Smooth muscle cell (in vitro differentiated cells): ENCODE results near the gene FIGNL1. TPM values are rescaled to one million over a fixed set of nuclear protein-coding genes. Genes with fewer than 3 reads are reported as not detected.

Source experiments
- DNase-seq: peaks from one replicate; lab custom pipeline; 2025; ENCODE audit not compliant: unreplicated experiment; lab: John Stamatoyannopoulos, UW
- H2AFZ ChIP-seq: fragments of 200-600 bp; sonication (generic); 2 replicates; pipeline ENCODE4 v1.6.0; 2016; ENCODE audit warnings: antibody characterized with exemption, low read depth, mild to moderate bottlenecking
- H3F3A ChIP-seq: fragments of 200-600 bp; sonication (generic); 2 replicates; pipeline ENCODE4 v1.6.0; 2017; ENCODE audit warnings: antibody characterized with exemption, low read depth
- H3K27ac ChIP-seq: fragments of 200-600 bp; sonication (generic); 2 replicates; pipeline ENCODE4 v1.5.1; 2016; ENCODE audit warnings: low read depth, mild to moderate bottlenecking
- H3K27me3 ChIP-seq: fragments of 200-600 bp; sonication (generic); 2 replicates; pipeline ENCODE4 v1.6.1; 2016; ENCODE audit warnings: low read depth, mild to moderate bottlenecking
- H3K36me3 ChIP-seq: fragments of 200-600 bp; sonication (generic); 2 replicates; pipeline ENCODE4 v1.5.1; 2016; ENCODE audit warnings: low read depth
- H3K4me1 ChIP-seq: fragments of 200-600 bp; sonication (generic); 2 replicates; pipeline ENCODE4 v1.5.1; 2016; ENCODE audit warnings: low read depth
- H3K4me2 ChIP-seq: fragments of 200-600 bp; sonication (generic); 2 replicates; pipeline ENCODE4 v1.6.0; 2016; ENCODE audit warnings: mild to moderate bottlenecking
- H3K4me3 ChIP-seq: fragments of 200-600 bp; sonication (generic); 2 replicates; pipeline ENCODE4 v1.5.1; 2016; ENCODE audit warnings: mild to moderate bottlenecking
- H3K79me2 ChIP-seq: fragments of 200-600 bp; sonication (generic); 2 replicates; pipeline ENCODE4 v1.6.0; 2016; ENCODE audit warnings: low read depth, mild to moderate bottlenecking
- H3K9ac ChIP-seq: fragments of 200-600 bp; sonication (generic); 2 replicates; pipeline ENCODE4 v1.6.0; 2016; ENCODE audit warnings: low read depth
- H3K9me3 ChIP-seq: fragments of 200-600 bp; sonication (generic); replicated peaks from 2 replicates; pipeline ENCODE4 v1.5.1; 2016; ENCODE audit warnings: low read depth
- H4K20me1 ChIP-seq: fragments of 200-600 bp; sonication (generic); 2 replicates; pipeline ENCODE4 v1.6.0; 2016; ENCODE audit warnings: low read depth
- CTCF ChIP-seq: fragments of 200-600 bp; sonication (generic); IDR thresholded peaks from 2 replicates; pipeline ENCODE4 v1.5.1; 2017; ENCODE audit warnings: borderline replicate concordance, mild to moderate bottlenecking, antibody characterized with exemption; ENCODE audit not compliant: insufficient read depth, poor library complexity, severe bottlenecking
- WGBS: methylation state at CpG from one replicate; pipeline ENCODE4 v1.1.7; 2016; ENCODE audit warnings: low lambda C conversion rate; 5-methylcytosine and 5-hydroxymethylcytosine counted together
- polyA plus RNA-seq: library from polyadenylated mRNA; unstranded; fragments of >200 nt; fragmentation: Nextera tagmentation; extraction: Ambion mirVana; gene quantifications from 2 replicates; pipeline ENCODE4 v1.2.1, GENCODE V29; 2016
- total RNA-seq: library from RNA; depleted of rRNA; stranded (reverse); fragments of >200 nt; gene quantifications from 2 replicates; pipeline ENCODE4 v1.2.3, GENCODE V29; 2014

FIGNL1 gene, protein sequence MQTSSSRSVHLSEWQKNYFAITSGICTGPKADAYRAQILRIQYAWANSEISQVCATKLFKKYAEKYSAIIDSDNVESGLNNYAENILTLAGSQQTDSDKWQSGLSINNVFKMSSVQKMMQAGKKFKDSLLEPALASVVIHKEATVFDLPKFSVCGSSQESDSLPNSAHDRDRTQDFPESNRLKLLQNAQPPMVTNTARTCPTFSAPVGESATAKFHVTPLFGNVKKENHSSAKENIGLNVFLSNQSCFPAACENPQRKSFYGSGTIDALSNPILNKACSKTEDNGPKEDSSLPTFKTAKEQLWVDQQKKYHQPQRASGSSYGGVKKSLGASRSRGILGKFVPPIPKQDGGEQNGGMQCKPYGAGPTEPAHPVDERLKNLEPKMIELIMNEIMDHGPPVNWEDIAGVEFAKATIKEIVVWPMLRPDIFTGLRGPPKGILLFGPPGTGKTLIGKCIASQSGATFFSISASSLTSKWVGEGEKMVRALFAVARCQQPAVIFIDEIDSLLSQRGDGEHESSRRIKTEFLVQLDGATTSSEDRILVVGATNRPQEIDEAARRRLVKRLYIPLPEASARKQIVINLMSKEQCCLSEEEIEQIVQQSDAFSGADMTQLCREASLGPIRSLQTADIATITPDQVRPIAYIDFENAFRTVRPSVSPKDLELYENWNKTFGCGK
- total RNA-seq: 10.8 and 23.7 TPM in 2 replicates
- 6.3 and 7.4 TPM in 2 replicates for polyA plus RNA-seq

- Histone ChIP-seq H3K4me1 (peaks cover 11% of the 10 kb centered on the region), H3K9me3 (no peaks in the 10 kb centered on the region), H2AFZ (peak within 1 kb of the TSS; percentile 71), H3K36me3 (no peaks in the 10 kb centered on the region), H3K4me2 (peak within 1 kb of the TSS; percentile 93), H3F3A (peaks cover 9% of the 10 kb centered on the region), H4K20me1 (no peaks in the 10 kb centered on the region), H3K9ac (peak within 1 kb of the TSS; percentile 30), H3K27ac (peak within 1 kb of the TSS; percentile 54), H3K4me3 (peak within 1 kb of the TSS; percentile 68), H3K27me3 (peaks cover 6% of the 10 kb centered on the region), H3K79me2 (no peaks in the 10 kb centered on the region)
- peak; percentile 30 for DNase-seq
- 3% methylated on average over 63 of the region's 63 CpGs for WGBS
- TF ChIP-seq CTCF: no peak
Observed at GRCh38 chr7:50449881-50450589, at the start of gene FIGNL1. TSS of gene FIGNL1 (minus strand) at chr7:50450350. CDS start at chr7:50447287, 3,063 bp downstream.

DNA sequence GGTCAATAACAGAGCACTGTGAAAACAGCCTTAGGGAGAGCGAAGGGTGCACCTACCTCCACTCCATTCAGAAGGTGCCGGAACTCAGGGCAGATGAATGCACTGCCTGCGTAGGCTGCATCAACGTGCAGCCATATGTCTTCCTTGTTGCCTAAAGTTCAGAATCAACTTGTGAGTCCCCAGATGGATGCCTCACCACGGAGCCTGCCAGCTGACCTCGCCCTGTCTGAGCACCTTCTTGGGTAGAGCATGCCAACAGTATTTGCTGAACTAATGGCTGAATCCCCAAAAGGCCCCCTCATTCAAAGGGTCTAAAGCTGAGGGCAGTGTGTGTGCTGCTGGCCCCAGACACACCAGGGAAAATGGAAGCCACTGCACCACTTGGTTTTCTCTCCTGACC is 48.9 kb upstream of the FIGNL1 start:
- no peak for DNase-seq
- Histone ChIP-seq H3K27ac (no peak overlapping the region), H3K4me1 (peaks cover 8% of the 10 kb centered on the region), H3K36me3 (no peaks in the 10 kb centered on the region), H3K4me2 (no peak overlapping the region), H3K4me3 (no peak overlapping the region), H3K27me3 (no peaks in the 10 kb centered on the region), H2AFZ (no peak overlapping the region), H4K20me1 (no peaks in the 10 kb centered on the region), H3K79me2 (no peaks in the 10 kb centered on the region), H3K9me3 (no peaks in the 10 kb centered on the region), H3F3A (peaks cover 10% of the 10 kb centered on the region), H3K9ac (no peak overlapping the region)
- TF ChIP-seq CTCF: no peak
- WGBS: 96% methylated on average over 6 of the region's 6 CpGs

DNA sequence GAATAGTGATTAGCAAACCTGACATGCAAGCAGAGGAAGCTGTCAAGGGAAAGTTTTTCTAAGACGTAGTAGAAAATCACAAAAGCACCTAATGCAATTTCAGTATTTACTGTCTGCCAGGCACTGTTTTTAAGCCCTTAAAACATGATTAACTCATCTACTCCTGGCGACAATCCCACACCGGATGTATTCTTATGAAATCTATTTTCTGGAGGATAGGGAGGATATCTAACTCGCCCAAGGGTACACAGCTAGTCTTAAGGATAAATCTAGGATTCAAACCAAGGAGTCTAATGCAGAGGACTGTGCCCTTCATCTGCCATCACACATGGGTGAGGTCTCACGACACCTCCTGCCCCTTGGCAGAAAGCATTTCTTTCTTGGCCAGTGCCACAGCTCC is 47.8 kb upstream of the FIGNL1 start:
- Histone ChIP-seq H3F3A (peaks cover 10% of the 10 kb centered on the region), H3K4me1 (peaks cover 8% of the 10 kb centered on the region), H4K20me1 (no peaks in the 10 kb centered on the region), H3K27me3 (no peaks in the 10 kb centered on the region), H3K79me2 (no peaks in the 10 kb centered on the region), H3K27ac (peak overlapping the region; percentile 84), H3K9ac (no peak overlapping the region), H3K4me3 (no peak overlapping the region), H3K36me3 (no peaks in the 10 kb centered on the region), H3K9me3 (no peaks in the 10 kb centered on the region), H2AFZ (no peak overlapping the region), H3K4me2 (peak overlapping the region; percentile 77)
- no peak for TF ChIP-seq CTCF
- DNase-seq: no peak
- WGBS: 61% methylated on average over 5 of the region's 5 CpGs
